Activated naive CD8-positive, alpha-beta T cell treated with anti-CD3 and anti-CD28 coated beads for 36 hours (primary cell): ENCODE measurements around the gene PRDM1. TPM values are rescaled to one million over a fixed set of nuclear protein-coding genes. Genes with fewer than 3 reads are reported as not detected.

Experiments
- DNase-seq: peaks from one replicate; pipeline ENCODE4 v3.0.0; 2021
- H3K27ac Mint-ChIP-seq: one replicate; pipeline ENCODE4 v1.8.0; 2022; ENCODE audit warnings: mild to moderate bottlenecking, moderate library complexity, mixed read lengths
- H3K27me3 Mint-ChIP-seq: one replicate; pipeline ENCODE4 v1.8.0; 2022; ENCODE audit warnings: mild to moderate bottlenecking, mixed read lengths
- H3K36me3 Mint-ChIP-seq: one replicate; pipeline ENCODE4 v1.8.0; 2021; ENCODE audit warnings: mild to moderate bottlenecking, mixed read lengths
- H3K4me1 Mint-ChIP-seq: one replicate; pipeline ENCODE4 v1.8.0; 2021; ENCODE audit warnings: mixed read lengths
- H3K4me3 Mint-ChIP-seq: one replicate; pipeline ENCODE4 v1.8.0; 2022; ENCODE audit warnings: mild to moderate bottlenecking, moderate library complexity, mixed read lengths
- H3K9me3 Mint-ChIP-seq: one replicate; pipeline ENCODE4 v1.8.0; 2022; ENCODE audit warnings: mixed read lengths
- total RNA-seq, 2 experiments: library from RNA; stranded (reverse); gene quantifications; one replicate each; pipeline ENCODE4 v1.2.3, GENCODE V29; 2021

The PRDM1 gene
- total RNA-seq, 2 experiments from 2014 or later = 13.1 to 13.4 TPM

DNA sequence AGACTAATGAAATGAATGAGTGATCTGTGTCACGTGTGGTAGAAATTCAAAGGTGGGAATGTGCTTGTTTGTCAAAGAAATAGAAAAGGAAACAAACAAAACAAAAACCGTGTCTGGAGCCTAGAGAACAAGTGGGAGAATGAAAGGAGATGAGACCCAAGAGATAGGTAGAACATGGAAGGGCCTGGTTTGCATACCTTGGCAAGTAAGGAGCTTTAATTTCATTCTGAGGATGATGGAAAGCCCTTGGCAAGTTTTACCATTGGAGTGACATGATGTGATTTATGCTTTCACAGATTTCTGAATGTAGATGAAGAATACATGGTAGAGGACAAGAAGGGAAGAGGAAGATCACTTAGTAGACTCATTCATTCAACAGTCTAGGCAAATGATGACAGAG lies 26.8 kb upstream of the PRDM1 start:
- H3K4me3 Mint-ChIP-seq = no peak overlapping the region
- H3K27ac Mint-ChIP-seq = no peak overlapping the region
- no peaks in the 10 kb centered on the region for H3K9me3 Mint-ChIP-seq
- H3K4me1 Mint-ChIP-seq = peaks cover 12% of the 10 kb centered on the region
- H3K27me3 Mint-ChIP-seq = peaks cover 13% of the 10 kb centered on the region
- no peaks in the 10 kb centered on the region for H3K36me3 Mint-ChIP-seq
- no peak for DNase-seq

DNA sequence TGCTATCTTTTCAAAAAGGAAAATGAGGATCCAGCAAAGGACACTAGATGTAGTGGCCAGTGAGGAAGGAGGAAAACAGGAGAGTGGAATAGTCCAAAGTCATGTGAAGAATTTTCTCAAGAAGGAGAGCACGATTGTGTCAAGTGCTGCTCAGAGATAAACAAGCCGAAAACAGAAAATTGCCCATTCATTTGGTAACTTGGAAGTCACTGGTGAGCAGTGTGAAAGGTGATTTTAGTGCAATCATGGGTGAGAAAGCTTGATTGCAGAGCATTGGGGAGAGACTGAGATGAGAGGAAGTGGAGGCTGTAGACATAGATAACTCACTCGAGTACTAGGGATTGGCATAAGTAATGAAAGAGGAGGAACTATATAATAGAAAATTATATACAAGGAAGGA lies 26.0 kb upstream of the PRDM1 start:
- Mint-ChIP-seq H3K27ac (no peak overlapping the region), H3K9me3 (no peaks in the 10 kb centered on the region), H3K4me3 (no peak overlapping the region), H3K27me3 (peaks cover 10% of the 10 kb centered on the region), H3K36me3 (no peaks in the 10 kb centered on the region), H3K4me1 (peaks cover 12% of the 10 kb centered on the region)
- no peak for DNase-seq

DNA sequence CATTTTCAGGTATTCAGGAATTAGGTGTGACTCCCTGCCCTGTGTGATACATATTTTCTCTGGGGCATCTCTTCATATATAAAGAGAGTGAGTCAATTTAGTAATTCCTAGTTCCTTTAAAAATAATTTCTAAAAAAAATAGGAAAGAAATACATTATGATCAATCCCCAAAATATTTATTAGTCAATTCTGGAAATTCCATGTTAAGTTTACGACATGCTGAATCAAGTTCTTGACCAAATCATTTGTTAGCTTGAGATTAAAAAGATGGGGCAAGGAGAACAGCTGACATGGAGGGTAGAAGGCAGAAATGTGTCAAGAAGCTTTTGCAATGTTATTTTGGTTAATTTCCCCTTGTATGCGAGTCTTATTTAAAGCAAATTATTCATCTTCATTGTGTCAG lies 22.7 kb upstream of the PRDM1 start:
- H3K27ac Mint-ChIP-seq = no peak overlapping the region

DNA sequence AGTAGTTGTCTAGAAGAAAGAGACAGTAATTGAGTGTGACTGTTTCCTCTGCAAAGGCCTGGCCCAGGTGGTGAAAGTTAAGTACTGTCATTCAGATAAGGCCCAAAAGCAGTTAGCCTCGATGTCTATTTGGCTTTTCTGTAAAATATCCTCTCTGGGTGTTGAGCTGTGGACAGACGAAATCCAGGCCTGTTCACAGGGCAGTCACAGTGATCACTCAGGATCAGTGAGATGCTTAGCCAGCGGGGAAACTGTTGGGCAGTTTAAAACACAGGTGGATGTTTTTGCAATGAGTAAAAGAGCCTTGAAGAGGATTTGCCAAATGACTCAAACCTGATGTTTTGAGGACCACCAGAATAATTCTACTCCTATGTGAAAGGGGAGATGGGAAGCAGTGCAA lies 22.0 kb upstream of the PRDM1 start:
- no peaks in the 10 kb centered on the region for H3K9me3 Mint-ChIP-seq
- no peak overlapping the region for H3K4me3 Mint-ChIP-seq
- no peaks in the 10 kb centered on the region for H3K4me1 Mint-ChIP-seq
- no peak for DNase-seq
- no peak overlapping the region for H3K27ac Mint-ChIP-seq
- H3K27me3 Mint-ChIP-seq = peaks cover 12% of the 10 kb centered on the region
- H3K36me3 Mint-ChIP-seq = no peaks in the 10 kb centered on the region

More for the DNA sequence above, 22.7 kb upstream of the PRDM1 start:
- Mint-ChIP-seq H3K4me3 (no peak overlapping the region), H3K9me3 (no peaks in the 10 kb centered on the region), H3K36me3 (no peaks in the 10 kb centered on the region), H3K27me3 (peaks cover 9% of the 10 kb centered on the region), H3K4me1 (no peaks in the 10 kb centered on the region)
- no peak for DNase-seq

DNA sequence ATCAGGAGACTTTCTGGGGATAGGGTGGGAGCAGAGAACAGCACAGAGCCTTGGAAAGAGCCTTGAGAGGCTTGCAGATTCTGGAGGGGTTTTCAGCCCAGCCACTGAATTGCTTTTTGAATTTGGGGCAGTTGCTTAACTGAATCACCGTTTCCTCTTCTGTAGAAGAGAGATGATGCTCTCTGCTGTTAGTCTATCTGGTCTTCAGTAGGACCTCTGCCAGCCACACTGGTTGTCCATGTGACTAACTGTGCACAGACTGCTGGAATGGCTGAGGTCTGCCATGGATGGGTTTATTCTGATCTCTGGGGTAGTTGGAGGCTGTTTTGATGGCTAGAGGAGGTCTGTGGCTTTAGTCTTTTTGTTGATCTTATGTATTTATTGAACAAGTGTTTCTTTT lies 21.4 kb upstream of the PRDM1 start:
- H3K4me3 Mint-ChIP-seq = no peak overlapping the region
- no peak for DNase-seq
- H3K27ac Mint-ChIP-seq = no peak overlapping the region
- H3K4me1 Mint-ChIP-seq = no peaks in the 10 kb centered on the region
- H3K36me3 Mint-ChIP-seq = no peaks in the 10 kb centered on the region
- no peaks in the 10 kb centered on the region for H3K9me3 Mint-ChIP-seq
- peaks cover 16% of the 10 kb centered on the region for H3K27me3 Mint-ChIP-seq

DNA sequence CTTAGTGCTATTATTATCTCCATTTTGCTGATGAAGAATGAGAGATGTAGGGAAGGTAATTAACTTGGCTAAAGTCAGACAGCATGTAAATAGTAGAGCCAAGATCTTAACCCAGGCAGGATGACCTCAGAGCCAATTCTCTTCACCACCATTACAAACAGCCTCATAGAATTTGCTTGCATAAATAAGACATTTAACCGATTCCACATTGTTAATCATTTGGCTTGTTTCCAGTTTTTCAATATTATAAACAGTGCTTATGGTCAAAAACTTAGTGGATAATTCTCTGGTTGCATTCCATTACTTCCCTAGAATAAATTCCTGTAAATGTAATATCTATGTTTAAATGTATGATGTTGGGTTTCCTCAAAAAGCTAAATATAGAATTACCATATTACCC lies 19.1 kb upstream of the PRDM1 start:
- no peak overlapping the region for H3K27ac Mint-ChIP-seq

DNA sequence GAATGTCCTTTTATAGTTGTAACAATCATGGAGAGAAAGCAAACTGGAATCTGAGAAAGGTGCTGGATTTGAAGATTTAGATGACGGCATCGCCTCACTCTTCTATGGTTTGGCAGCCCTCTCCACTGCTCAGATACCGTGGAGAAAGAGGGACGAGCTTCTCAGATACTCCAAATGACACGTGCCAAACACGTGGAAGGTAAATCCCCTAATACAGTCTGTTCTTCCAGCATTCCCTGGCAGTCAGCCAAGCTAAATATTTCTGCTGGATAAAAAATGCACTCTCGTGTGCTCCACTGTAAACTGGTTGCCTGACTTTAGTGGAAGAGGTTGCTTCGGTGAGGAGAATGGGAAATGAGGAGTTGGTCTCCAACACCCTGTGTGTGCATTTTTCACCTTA lies 16.7 kb upstream of the PRDM1 start:
- Mint-ChIP-seq H3K4me1 (no peaks in the 10 kb centered on the region), H3K4me3 (no peak overlapping the region), H3K27me3 (peaks cover 20% of the 10 kb centered on the region), H3K27ac (no peak overlapping the region), H3K36me3 (no peaks in the 10 kb centered on the region), H3K9me3 (no peaks in the 10 kb centered on the region)
- no peak for DNase-seq

More for the DNA sequence above, 19.1 kb upstream of the PRDM1 start:
- no peak for DNase-seq
- Mint-ChIP-seq H3K27me3 (peaks cover 20% of the 10 kb centered on the region), H3K4me3 (no peak overlapping the region), H3K9me3 (no peaks in the 10 kb centered on the region), H3K36me3 (no peaks in the 10 kb centered on the region), H3K4me1 (no peaks in the 10 kb centered on the region)

DNA sequence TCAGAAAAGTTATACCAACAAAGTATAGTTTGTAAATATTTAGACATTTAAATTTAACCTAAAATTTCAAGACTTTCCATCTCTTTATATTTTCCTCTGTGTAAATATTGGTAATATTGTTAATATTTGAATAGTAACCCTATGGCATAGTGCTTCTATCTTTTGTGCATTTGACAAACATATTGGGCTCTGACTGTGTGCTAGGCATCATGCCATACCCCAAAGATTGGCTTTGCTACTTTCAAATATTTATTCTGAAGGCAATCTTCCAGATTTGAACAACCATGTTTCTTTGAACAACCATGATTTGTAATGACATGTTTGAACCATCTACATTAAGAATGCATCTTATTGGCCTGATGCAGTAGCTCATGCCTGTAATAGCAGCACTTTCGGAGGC lies 15.5 kb upstream of the PRDM1 start:
- Mint-ChIP-seq H3K9me3 (no peaks in the 10 kb centered on the region), H3K4me1 (no peaks in the 10 kb centered on the region), H3K4me3 (no peak overlapping the region), H3K27me3 (peaks cover 20% of the 10 kb centered on the region), H3K36me3 (no peaks in the 10 kb centered on the region), H3K27ac (no peak overlapping the region)
- DNase-seq = no peak

DNA sequence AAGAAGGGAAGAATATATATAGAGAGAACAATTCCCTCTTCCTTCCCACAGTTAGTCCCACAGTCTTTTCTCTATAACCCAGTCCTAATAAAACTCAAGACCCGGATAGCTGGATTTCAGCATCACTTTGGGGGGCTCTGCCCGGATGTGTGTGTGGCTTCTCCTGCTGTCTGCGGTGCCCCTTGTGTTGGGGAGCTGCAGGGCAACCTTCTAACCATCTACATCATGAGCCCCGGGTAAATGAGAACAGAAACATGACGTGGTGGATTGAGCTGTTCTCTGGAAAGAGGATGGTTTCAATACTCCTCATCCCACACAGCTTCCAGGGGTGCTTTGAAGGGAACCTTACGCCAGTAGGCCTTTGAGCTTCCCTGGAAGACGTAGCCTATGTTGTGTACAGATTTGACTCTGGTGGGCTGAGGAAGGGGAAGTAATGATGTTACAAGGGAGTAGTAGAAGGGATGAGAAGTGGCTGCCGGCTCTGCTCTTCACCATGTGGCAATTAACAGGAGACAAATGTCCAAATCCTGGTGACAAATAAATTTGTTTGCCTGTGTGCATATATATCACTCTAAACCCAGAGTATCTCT lies 13.5 kb upstream of the PRDM1 start:
- DNase-seq = no peak
- no peaks in the 10 kb centered on the region for H3K36me3 Mint-ChIP-seq
- peaks cover 19% of the 10 kb centered on the region for H3K27me3 Mint-ChIP-seq
- no peak overlapping the region for H3K4me3 Mint-ChIP-seq
- H3K27ac Mint-ChIP-seq = no peak overlapping the region
- no peaks in the 10 kb centered on the region for H3K4me1 Mint-ChIP-seq
- H3K9me3 Mint-ChIP-seq = no peaks in the 10 kb centered on the region

DNA sequence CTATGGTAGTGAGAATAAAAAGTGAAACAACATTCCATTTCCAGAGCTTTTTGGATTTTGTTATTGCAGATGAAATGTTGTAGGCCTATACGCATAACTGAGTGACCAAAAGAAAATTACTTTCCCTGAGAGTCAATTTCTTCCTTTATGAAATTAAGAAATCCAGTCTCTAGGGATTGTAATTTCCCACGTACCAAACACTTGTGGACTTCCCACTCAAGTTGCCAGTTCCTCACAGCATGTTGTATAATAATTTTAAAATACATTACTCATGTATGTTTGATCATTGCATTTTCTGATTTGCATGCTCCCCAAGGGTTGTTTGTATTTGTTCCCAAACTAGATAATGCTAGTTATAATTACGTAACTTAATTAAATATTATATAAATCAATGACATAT lies 12.0 kb upstream of the PRDM1 start:
- H3K27ac Mint-ChIP-seq = no peak overlapping the region
- no peaks in the 10 kb centered on the region for H3K36me3 Mint-ChIP-seq
- no peak overlapping the region for H3K4me3 Mint-ChIP-seq
- no peak for DNase-seq
- no peaks in the 10 kb centered on the region for H3K4me1 Mint-ChIP-seq
- H3K27me3 Mint-ChIP-seq = peaks cover 14% of the 10 kb centered on the region
- H3K9me3 Mint-ChIP-seq = no peaks in the 10 kb centered on the region

DNA sequence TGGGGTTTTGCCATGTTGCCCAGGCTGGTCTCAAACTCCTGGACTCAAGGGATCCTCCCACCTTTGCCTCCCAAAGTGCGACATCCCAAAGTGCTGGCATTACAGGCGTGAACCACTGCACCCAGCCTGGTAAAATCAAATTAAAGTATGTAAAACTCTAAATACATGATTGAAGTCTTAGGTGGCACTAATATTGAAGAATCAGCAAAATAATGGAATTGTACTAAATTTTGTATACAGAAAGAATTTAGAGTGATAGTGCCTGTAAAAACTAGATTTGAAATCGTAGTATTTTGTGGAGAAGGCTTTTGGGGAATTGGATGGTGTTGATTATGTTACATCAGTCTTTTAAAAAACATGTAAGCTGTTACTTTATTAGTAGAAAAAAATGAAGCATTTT lies 10.0 kb upstream of the PRDM1 start:
- Mint-ChIP-seq H3K4me1 (no peaks in the 10 kb centered on the region), H3K36me3 (no peaks in the 10 kb centered on the region), H3K27ac (no peak overlapping the region), H3K27me3 (peaks cover 14% of the 10 kb centered on the region), H3K9me3 (no peaks in the 10 kb centered on the region), H3K4me3 (no peak overlapping the region)
- DNase-seq = no peak

DNA sequence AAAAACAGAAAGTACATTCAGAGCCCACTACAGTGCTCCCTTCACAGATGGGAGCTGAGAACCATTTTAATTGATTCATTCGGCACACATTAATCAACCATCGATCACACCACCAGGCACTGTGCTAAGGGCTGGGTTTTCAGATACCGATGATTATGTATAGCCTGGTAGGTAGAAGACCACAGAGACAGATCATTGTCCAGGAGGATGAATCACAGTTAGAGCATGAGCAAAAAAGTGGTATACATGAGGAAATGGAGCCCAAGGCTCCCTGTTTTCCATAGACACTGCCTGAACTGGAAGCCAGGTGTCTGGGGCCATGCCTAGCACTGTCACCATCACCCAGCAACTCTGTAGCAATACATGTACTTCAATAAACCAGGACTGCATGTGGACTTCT lies 9.0 kb upstream of the PRDM1 start:
- H3K27ac Mint-ChIP-seq = no peak overlapping the region
- H3K9me3 Mint-ChIP-seq = no peaks in the 10 kb centered on the region
- no peaks in the 10 kb centered on the region for H3K36me3 Mint-ChIP-seq
- H3K4me3 Mint-ChIP-seq = no peak overlapping the region
- H3K4me1 Mint-ChIP-seq = no peaks in the 10 kb centered on the region
- H3K27me3 Mint-ChIP-seq = peaks cover 20% of the 10 kb centered on the region
- DNase-seq = no peak

DNA sequence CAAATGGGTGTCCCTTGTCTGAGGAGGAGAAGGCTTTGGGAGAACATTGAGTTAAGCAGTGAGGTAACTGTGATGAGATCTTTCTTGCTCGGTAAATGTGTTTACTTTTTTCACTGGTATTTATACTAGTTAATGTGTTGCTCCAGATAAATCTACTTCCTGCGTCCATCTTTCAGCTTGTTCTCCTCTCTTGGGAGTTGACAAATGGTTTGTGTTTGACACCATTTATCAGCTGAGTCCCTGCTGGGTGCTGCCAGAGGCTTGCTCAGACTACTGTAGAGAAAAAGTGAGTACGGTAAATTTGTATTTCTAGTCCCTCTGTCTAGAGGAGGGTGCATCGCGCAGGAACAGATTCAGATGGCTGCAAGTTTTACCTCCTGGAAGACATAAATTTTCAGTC lies 8.3 kb upstream of the PRDM1 start:
- H3K9me3 Mint-ChIP-seq = no peaks in the 10 kb centered on the region
- H3K4me1 Mint-ChIP-seq = peaks cover 5% of the 10 kb centered on the region
- no peaks in the 10 kb centered on the region for H3K36me3 Mint-ChIP-seq
- H3K27ac Mint-ChIP-seq = no peak overlapping the region
- no peak for DNase-seq
- peaks cover 24% of the 10 kb centered on the region for H3K27me3 Mint-ChIP-seq
- no peak overlapping the region for H3K4me3 Mint-ChIP-seq

DNA sequence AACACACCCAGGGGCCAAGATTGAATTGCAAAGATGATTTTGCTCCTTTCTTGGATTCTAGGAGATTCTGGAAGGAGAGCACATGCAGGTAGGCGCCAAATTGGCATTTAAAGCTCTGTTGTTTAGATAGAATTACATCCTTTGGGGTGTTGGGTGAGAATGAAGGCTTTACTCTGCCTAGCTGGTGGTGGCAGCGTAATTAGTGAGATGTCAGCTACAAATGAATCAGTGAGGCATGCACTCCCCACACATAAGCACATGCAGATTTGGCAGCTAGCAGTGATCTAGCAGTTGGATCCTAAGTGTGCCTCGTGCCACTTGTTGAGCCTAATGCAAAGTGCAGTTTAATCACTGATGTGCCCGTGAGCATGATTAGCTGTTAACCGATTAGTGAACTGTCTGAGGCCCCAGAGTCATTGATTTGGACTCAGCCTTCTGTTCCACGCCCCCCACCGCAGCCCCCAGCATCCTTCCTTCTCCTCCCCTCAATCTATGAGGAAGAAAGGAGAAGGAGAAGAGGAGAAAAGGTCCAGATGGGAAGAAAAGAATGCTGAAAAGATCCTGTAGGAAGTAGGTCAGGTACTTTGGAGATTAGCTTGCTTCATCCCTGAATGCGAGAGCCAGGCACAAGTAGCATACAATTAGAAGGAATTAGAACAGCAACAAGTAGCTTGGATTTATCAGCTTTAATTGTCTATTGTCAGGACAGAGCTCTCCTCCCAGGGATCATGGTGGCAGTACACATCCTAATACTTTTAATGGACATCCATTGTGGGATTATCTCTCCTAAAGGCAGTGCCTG lies 6.0 kb upstream of the PRDM1 start:
- no peak overlapping the region for H3K4me3 Mint-ChIP-seq
- DNase-seq = no peak
- H3K27ac Mint-ChIP-seq = no peak overlapping the region
- H3K36me3 Mint-ChIP-seq = no peaks in the 10 kb centered on the region
- H3K27me3 Mint-ChIP-seq = peaks cover 39% of the 10 kb centered on the region
- H3K4me1 Mint-ChIP-seq = peaks cover 24% of the 10 kb centered on the region
- H3K9me3 Mint-ChIP-seq = no peaks in the 10 kb centered on the region

DNA sequence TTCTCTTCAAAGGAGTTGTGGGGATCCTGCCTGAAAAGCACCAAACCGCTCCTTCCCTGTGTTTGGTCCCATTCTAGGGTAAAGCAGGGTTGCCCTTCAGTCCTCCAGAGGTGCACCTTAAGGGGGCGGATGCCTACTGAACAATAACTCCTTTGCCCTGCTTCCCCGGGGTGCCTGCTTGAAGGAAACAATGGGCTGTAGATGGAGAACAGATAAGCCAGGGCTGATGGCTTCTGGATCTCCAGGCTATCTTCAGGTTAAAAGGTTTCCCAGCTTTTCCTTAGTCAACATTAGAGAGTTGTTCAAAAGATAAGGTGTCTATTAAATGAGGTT lies 5.4 kb upstream of the PRDM1 start:
- DNase-seq = no peak
- peaks cover 45% of the 10 kb centered on the region for H3K27me3 Mint-ChIP-seq
- H3K27ac Mint-ChIP-seq = no peak overlapping the region
- H3K4me1 Mint-ChIP-seq = peaks cover 27% of the 10 kb centered on the region
- no peaks in the 10 kb centered on the region for H3K36me3 Mint-ChIP-seq
- H3K9me3 Mint-ChIP-seq = no peaks in the 10 kb centered on the region
- no peak overlapping the region for H3K4me3 Mint-ChIP-seq

DNA sequence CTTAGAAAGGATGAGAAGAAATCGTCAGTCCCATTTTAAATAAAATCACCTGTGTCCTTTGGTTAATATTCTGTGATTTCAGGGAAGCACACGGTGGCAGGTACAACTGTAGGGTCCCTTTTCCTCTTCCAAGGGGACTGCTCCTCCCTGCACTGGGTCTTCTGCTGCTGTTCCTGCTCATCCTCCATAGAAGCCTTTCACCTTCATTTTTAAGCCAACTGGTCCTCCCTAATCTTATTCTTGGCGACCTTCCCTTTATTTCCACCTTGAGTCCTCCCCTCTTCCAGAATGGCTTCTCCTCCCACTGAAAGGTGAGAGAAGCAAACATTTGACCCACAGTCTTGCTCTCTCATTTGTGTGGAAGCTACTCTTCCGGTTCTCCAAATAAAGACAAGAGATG lies 4.4 kb upstream of the PRDM1 start:
- no peak for DNase-seq
- peaks cover 31% of the 10 kb centered on the region for H3K4me1 Mint-ChIP-seq
- no peak overlapping the region for H3K27ac Mint-ChIP-seq
- H3K9me3 Mint-ChIP-seq = no peaks in the 10 kb centered on the region
- peaks cover 54% of the 10 kb centered on the region for H3K27me3 Mint-ChIP-seq
- H3K36me3 Mint-ChIP-seq = no peaks in the 10 kb centered on the region
- H3K4me3 Mint-ChIP-seq = no peak overlapping the region
